Pancreas (tissue), 10 donors: ENCODE results near the gene NAAA. TPM values are rescaled to one million over a fixed set of nuclear protein-coding genes. Genes with fewer than 3 reads are reported as not detected.

Experiments
- ATAC-seq, 4 donors: fragments of 200-7000 bp; cut with Tn5 transposase; one replicate each; pipeline versions ENCODE4 v1.8.0 to v1.9.1; 2020; ENCODE audit warnings: mild to moderate bottlenecking in 4 of 4, moderate library complexity in 4 of 4
- DNase-seq, 6 donors: peaks; one replicate each; pipeline ENCODE4 v3.0.0-alpha.2; 2020
- FAIRE-seq: peaks from 2 replicates; lab custom pipeline; 2012; peaks lifted over from hg19 to GRCh38; lab: Jason Lieb, UNC
- H3K27ac ChIP-seq, 4 donors: fragments of 200-600 bp; sonication (generic); 1 replicate in 3 of 4; 2 replicates in 1 of 4; pipeline versions ENCODE4 v1.5.0 to v1.8.0; 2020
- H3K27me3 ChIP-seq, 4 donors: fragments of 200-600 bp; one replicate each; pipeline ENCODE4 v1.8.0; 2021
- H3K36me3 ChIP-seq, 3 donors: fragments of 200-600 bp; sonication (generic) in 1 of 3; one replicate each; pipeline versions ENCODE4 v1.5.0 to v1.8.0; 2020 to 2021
- H3K4me1 ChIP-seq, 3 donors: fragments of 200-600 bp; one replicate each; pipeline ENCODE4 v1.8.0; 2021
- H3K4me3 ChIP-seq, 4 donors: fragments of 200-600 bp; sonication (generic) in 2 of 4; one replicate each; pipeline versions ENCODE4 v1.5.0 to v1.8.0; 2020 to 2021
- H3K9me3 ChIP-seq, 4 donors: fragments of 200-600 bp; one replicate each; pipeline ENCODE4 v1.8.0; 2021
- CTCF ChIP-seq, 4 donors: fragments of 200-600 bp; sonication (generic) in 3 of 4; IDR thresholded peaks; one replicate each; pipeline versions ENCODE4 v1.5.0 to v1.8.0; 2021; ENCODE audit warnings: antibody characterized with exemption in 4 of 4
- WGBS, 2 donors: extraction: QIAGEN DNeasy Blood & Tissue Kit; methylation state at CpG; one replicate each; pipeline ENCODE4 v1.1.7; 2013; 5-methylcytosine and 5-hydroxymethylcytosine counted together
- intact Hi-C, 3 donors: fragments of 100-400 bp; cut with DNase I; formaldehyde crosslinking; loops; one replicate each; pipeline versions ENCODE4 v1.11.1 to v1.14.2; 2022
- polyA plus RNA-seq, 2 donors: library from polyadenylated mRNA; stranded (reverse); fragments of 200-250 nt; gene quantifications; one replicate each; pipeline ENCODE4 v1.2.3, GENCODE V29; 2013
- total RNA-seq, 6 donors: library from RNA; stranded (reverse); fragmentation: NEBNext Ultra II Directional in 4 of 6; extraction: Animal tissue kit (Norgen Biotek cat#: 25700) in 4 of 6; gene quantifications; one replicate each; pipeline versions ENCODE4 v1.2.1 to v1.2.4, GENCODE V29; 2021 to 2023
- donor health status: healthy with polysubstance abuse.
- donor health status: DM: no; HTN: no; CAD: no; lungs with moderate emphysema.
- donor health status: DM: no; HTN: no; CAD: no.
- donor health status: control.
- donor health status: control.
- donor health status: Bipolar disorder and iron deficiency.
- donor health status: DM: yes; HTN: yes; CAD: no.
- donor health status: DM: no; HTN: no; CAD: no.
- donor health status: DM: no; HTN: no; CAD: no.
- donor health status: DM: yes; HTN: yes; CAD: no.

Gene NAAA
- total and polyA plus RNA-seq, 8 donors = 3.5 to 13.7 (median 9.0) TPM

- Histone ChIP-seq H3K27me3 (no peaks in the 10 kb centered on the region), H3K36me3 (no peaks in the 10 kb centered on the region), H3K27ac (no peak overlapping the region), H3K9me3 (no peaks in the 10 kb centered on the region), H3K4me1 (no peaks in the 10 kb centered on the region), H3K4me3 (no peak overlapping the region)
- DNase-seq (no peak), FAIRE-seq (no peak), ATAC-seq (no peak)
- WGBS, 2 donors = 38 to 45% methylated on average over 3 of the region's 3 CpGs
- no peak for TF ChIP-seq CTCF (IDR thresholded peaks at IDR 0.05)
- intact Hi-C loops = no loop called here
Observed at GRCh38 chr4:75869100-75869499, 71.7 kb downstream of the NAAA start.

GRCh38 chr4:75867130-75867529 lies 73.7 kb downstream of the NAAA start:
- TF ChIP-seq CTCF (IDR thresholded peaks at IDR 0.05) = no peak
- DNase-seq (no peak), FAIRE-seq (no peak), ATAC-seq (no peak)
- no peaks in the 10 kb centered on the region for H3K9me3 ChIP-seq
- H3K4me3 ChIP-seq = no peak overlapping the region
- H3K36me3 ChIP-seq = no peaks in the 10 kb centered on the region
- H3K4me1 ChIP-seq = no peaks in the 10 kb centered on the region
- intact Hi-C loops = no loop called here
- WGBS, 2 donors = 44 to 46% methylated on average over 3 of the region's 3 CpGs
- H3K27me3 ChIP-seq = no peaks in the 10 kb centered on the region
- no peak overlapping the region for H3K27ac ChIP-seq

Other genes starting within 250 kb of the NAAA start
- 10 to 100 TPM; 40.1 to 58.2 (median 55.6) TPM for gene USO1, start 216.4 kb downstream of the NAAA start, total RNA-seq
- 10 to 100 TPM; 31.2 to 40.2 TPM for gene USO1, start 216.4 kb downstream of the NAAA start, polyA plus RNA-seq
- not detected for gene PPEF2, start 38.6 kb downstream of the NAAA start, total RNA-seq
- gene PPEF2, start 38.6 kb downstream of the NAAA start, polyA plus RNA-seq = not detected
- 10 to 100 TPM; 14.5 to 26.1 (median 22.3) TPM for gene SDAD1, start 49.9 kb upstream of the NAAA start, total RNA-seq
- gene SDAD1, start 49.9 kb upstream of the NAAA start, polyA plus RNA-seq = 10 to 100 TPM in 1 of 2 donors, 1 to 10 TPM in 1; 7.6 to 17.6 TPM
- gene CXCL9, start 66.5 kb upstream of the NAAA start, total RNA-seq = under 1 TPM in 5 of 6 donors, not detected in 1; 0.05 to 0.87 (median 0.16) TPM
- gene CXCL9, start 66.5 kb upstream of the NAAA start, polyA plus RNA-seq = under 1 TPM; 0.15 to 0.21 TPM
- 1 to 10 TPM in 1 of 6 donors, under 1 TPM in 2, not detected in 3; 0.38 to 1.7 (median 0.83) TPM for gene CXCL10, start 82.5 kb upstream of the NAAA start, total RNA-seq
- under 1 TPM; 0.19 to 0.34 TPM for gene CXCL10, start 82.5 kb upstream of the NAAA start, polyA plus RNA-seq
- 1 to 10 TPM in 4 of 6 donors, under 1 TPM in 2; 0.13 to 3.7 (median 2.2) TPM for gene CXCL11, start 95.1 kb upstream of the NAAA start, total RNA-seq
- gene CXCL11, start 95.1 kb upstream of the NAAA start, polyA plus RNA-seq = under 1 TPM; 0.72 to 0.73 TPM
- gene ART3, start 133.7 kb upstream of the NAAA start, total RNA-seq = 1 to 10 TPM in 5 of 6 donors, under 1 TPM in 1; 0.32 to 7.5 (median 4.9) TPM
- gene ART3, start 133.7 kb upstream of the NAAA start, polyA plus RNA-seq = 10 to 100 TPM in 1 of 2 donors, 1 to 10 TPM in 1; 2.5 to 14.4 TPM
- 10 to 100 TPM; 17.5 to 20.8 (median 19.2) TPM for gene NUP54, start 207.4 kb upstream of the NAAA start, total RNA-seq
- gene NUP54, start 207.4 kb upstream of the NAAA start, polyA plus RNA-seq = 10 to 100 TPM; 15.6 to 21.7 TPM